HepG2 (cell line): ENCODE results near the gene S1PR2. TPM values are rescaled to one million over a fixed set of nuclear protein-coding genes. Genes with fewer than 3 reads are reported as not detected.

Experiments used
- ATAC-seq: fragments of 200-7000 bp; cut with Tn5 transposase; 3 replicates; pipeline ENCODE4 v1.9.1; 2020; ENCODE audit warnings: mild to moderate bottlenecking, moderate library complexity
- BruUV-seq: library from RNA; stranded (reverse); fragments of 400-500 nt; replicated peaks from 2 replicates; lab custom pipeline; 2021; lab: Mats Ljungman, UMichigan
- CTCF ChIA-PET: fragments of 300-600 bp; formaldehyde crosslinking; extraction: SDS; loops from one replicate; lab custom pipeline; 2021; ENCODE audit warnings: low total read pairs, inconsistent platforms, low intra/inter-chr PET ratio; lab: Yijun Ruan, JAX
- POLR2A ChIA-PET: fragments of 350-600 bp; sonication (Branson Sonifier 250); formaldehyde crosslinking; loops from one replicate; lab custom pipeline; 2020; ENCODE audit warnings: antibody characterized with exemption, inconsistent platforms; lab: Yijun Ruan, JAX
- DNase-seq: peaks from one replicate; pipeline ENCODE4 v3.0.0-alpha.2; 2015; ENCODE audit warnings: low spot score
- FAIRE-seq: peaks from 3 replicates; lab custom pipeline; 2011; peaks lifted over from hg19 to GRCh38; lab: Jason Lieb, UNC
- H2AFZ ChIP-seq: one replicate; pipeline ENCODE4 v1.6.1; 2011; ENCODE audit warnings: low read length, inconsistent platforms
- H3K27ac ChIP-seq: fragments of 300-600 bp; 3 replicates; pipeline ENCODE4 v1.8.0; 2011; ENCODE audit warnings: mixed run types, mild to moderate bottlenecking, mixed read lengths, low read length, inconsistent platforms; ENCODE audit not compliant: insufficient read depth; ENCODE audit errors: extremely low read length
- H3K27me3 ChIP-seq, 2 experiments: fragments of 200-600 bp in 1 of 2; 2 replicates in 1 of 2; 3 replicates in 1 of 2; pipeline versions ENCODE4 v1.6.0 to v1.8.0; 2011; ENCODE audit warnings: low read length in 2 of 2, mild to moderate bottlenecking in 2 of 2, moderate library complexity in 2 of 2, inconsistent platforms in 1 of 2; ENCODE audit not compliant: insufficient read depth in 2 of 2, control insufficient read depth in 1 of 2
- H3K36me3 ChIP-seq, 2 experiments: fragments of 200-600 bp in 1 of 2; replicated peaks in 1 of 2; 2 replicates in 1 of 2; 3 replicates in 1 of 2; pipeline versions ENCODE4 v1.5.1 to v1.8.0; 2011; ENCODE audit warnings: low read length in 2 of 2, inconsistent platforms in 1 of 2; ENCODE audit not compliant: insufficient read depth in 2 of 2, control insufficient read depth in 1 of 2
- H3K4me1 ChIP-seq: 2 replicates; pipeline ENCODE4 v1.5.1; 2012; ENCODE audit warnings: low read length, inconsistent platforms; ENCODE audit not compliant: insufficient read depth
- H3K4me2 ChIP-seq: 2 replicates; pipeline ENCODE4 v1.6.0; 2011; ENCODE audit warnings: low read depth, low read length, inconsistent platforms
- H3K4me3 ChIP-seq, 3 experiments: fragments of 200-600 bp in 1 of 3; sonication (generic), shearing (Covaris generic) in 1 of 3; replicated peaks in 1 of 3; 2 replicates each; pipeline ENCODE4 v1.5.1; 2011 to 2016; ENCODE audit warnings: low read length in 3 of 3, inconsistent platforms in 2 of 3, low read depth in 2 of 3, mild to moderate bottlenecking in 2 of 3, control low read depth in 1 of 3, mixed read lengths in 1 of 3; ENCODE audit not compliant: insufficient read depth in 1 of 3
- H3K79me2 ChIP-seq: one replicate; pipeline ENCODE4 v1.6.1; 2011; ENCODE audit warnings: low read length, inconsistent platforms; ENCODE audit not compliant: insufficient read depth
- H3K9ac ChIP-seq: 2 replicates; pipeline ENCODE4 v1.6.0; 2011; ENCODE audit warnings: mild to moderate bottlenecking, low read depth, low read length, inconsistent platforms; ENCODE audit not compliant: insufficient read depth
- H3K9me3 ChIP-seq: 2 replicates; pipeline ENCODE4 v1.5.1; 2012; ENCODE audit warnings: mild to moderate bottlenecking, low read length
- H4K20me1 ChIP-seq: 2 replicates; pipeline ENCODE4 v1.6.0; 2011; ENCODE audit warnings: inconsistent platforms, mild to moderate bottlenecking, low read length, moderate library complexity; ENCODE audit not compliant: insufficient read depth
- CAMTA2 ChIP-seq: sonication (generic); formaldehyde crosslinking; IDR thresholded peaks from 2 replicates; pipeline ENCODE4 v1.4.0; 2020; ENCODE audit warnings: mild to moderate bottlenecking, missing genetic modification reagents, borderline replicate concordance
- FOXP4 ChIP-seq: sonication (generic); formaldehyde crosslinking; IDR thresholded peaks from 2 replicates; pipeline ENCODE4 v1.4.0; 2020; ENCODE audit warnings: missing genetic modification reagents
- GATAD2A ChIP-seq: IDR thresholded peaks from 2 replicates; pipeline ENCODE4 v1.6.1; 2016
- GMEB2 ChIP-seq: IDR thresholded peaks from 2 replicates; pipeline ENCODE4 v1.6.1; 2016; ENCODE audit warnings: missing biosample characterization, missing genetic modification reagents, low read depth
- JUND ChIP-seq: sonication (generic); formaldehyde crosslinking; IDR thresholded peaks from 2 replicates; pipeline ENCODE4 v1.8.0; 2022; ENCODE audit warnings: mild to moderate bottlenecking, missing genetic modification reagents
- KAT8 ChIP-seq: IDR thresholded peaks from 2 replicates; pipeline ENCODE4 v1.6.1; 2016; ENCODE audit warnings: missing genetic modification reagents, missing compliant biosample characterization
- MXD3 ChIP-seq: IDR thresholded peaks from 2 replicates; pipeline ENCODE4 v1.6.1; 2016; ENCODE audit warnings: mild to moderate bottlenecking, missing biosample characterization, missing genetic modification reagents
- NFATC3 ChIP-seq: sonication (generic); formaldehyde crosslinking; IDR thresholded peaks from 2 replicates; pipeline ENCODE4 v1.5.1; 2020; ENCODE audit warnings: mild to moderate bottlenecking, missing genetic modification reagents
- NFYC ChIP-seq: IDR thresholded peaks from 2 replicates; pipeline ENCODE4 v1.6.1; 2016; ENCODE audit warnings: missing genetic modification reagents, missing compliant biosample characterization
- PHF20 ChIP-seq: sonication (generic); formaldehyde crosslinking; IDR thresholded peaks from 2 replicates; pipeline ENCODE4 v1.5.0; 2020; ENCODE audit warnings: mild to moderate bottlenecking, missing genetic modification reagents
- RBM22 ChIP-seq: fragments of 200-400 bp; formaldehyde crosslinking; optimal IDR thresholded peaks from 2 replicates; pipeline ENCODE3; 2017; ENCODE audit warnings: mild to moderate bottlenecking, low read length, moderate library complexity
- REL ChIP-seq: sonication (generic); formaldehyde crosslinking; conservative IDR thresholded peaks from 2 replicates; pipeline ENCODE4 v1.8.0; 2022; ENCODE audit warnings: mild to moderate bottlenecking, missing genetic modification reagents, moderate library complexity
- ZNF24 ChIP-seq: fragments of 450-650 bp; IDR thresholded peaks from 2 replicates; pipeline ENCODE4 v1.6.1; 2017; ENCODE audit warnings: antibody characterized with exemption, mild to moderate bottlenecking
- ZNF281 ChIP-seq: sonication (generic); formaldehyde crosslinking; IDR thresholded peaks from 2 replicates; pipeline ENCODE4 v1.4.0; 2020; ENCODE audit warnings: missing genetic modification reagents, borderline replicate concordance
- ZNF367 ChIP-seq: sonication (generic); formaldehyde crosslinking; IDR thresholded peaks from 2 replicates; pipeline ENCODE4 v1.4.0; 2020; ENCODE audit warnings: missing genetic modification reagents, borderline replicate concordance
- ZNF770 ChIP-seq: sonication (generic); formaldehyde crosslinking; IDR thresholded peaks from 2 replicates; pipeline ENCODE4 v1.5.0; 2020; ENCODE audit warnings: mild to moderate bottlenecking, missing genetic modification reagents
- WGBS: methylation state at CpG from one replicate; pipeline ENCODE4 v1.1.6; 2017; ENCODE audit warnings: low lambda C conversion rate; 5-methylcytosine and 5-hydroxymethylcytosine counted together
- in situ Hi-C: cut with HindIII; loops from 2 replicates; pipeline ENCODE4 v1.10.0; 2017; ENCODE audit warnings: low pct_unique_long_range_greater_than_20kb; ENCODE audit not compliant: extremely low pct_ligation_motif_present
- intact Hi-C: fragments of 100-400 bp; cut with micrococcal nuclease; formaldehyde crosslinking; loops from one replicate; pipeline ENCODE4 v1.10.0; 2022; ENCODE audit not compliant: unreplicated experiment
- polyA plus RNA-seq, 8 experiments: library from polyadenylated mRNA; depleted of rRNA in 3 of 8; stranded (reverse) in 7 of 8; unstranded in 1 of 8; fragments of >200 nt; fragmentation: Illumina TruSeq in 4 of 8; extraction: Trizol in 4 of 8; gene quantifications; 2 replicates each; pipeline versions ENCODE4 v1.2.1 to v1.2.3, GENCODE V29; 2011 to 2016; ENCODE audit warnings: low read depth in 4 of 8, missing spikeins in 1 of 8, mixed read lengths in 1 of 8; ENCODE audit not compliant: insufficient read depth in 1 of 8
- total RNA-seq, 5 experiments: library from RNA; depleted of rRNA; stranded (reverse); fragments of >200 nt; fragmentation: Illumina TruSeq; extraction: Trizol; gene quantifications; 2 replicates each; pipeline ENCODE4 v1.2.3, GENCODE V29; 2016; ENCODE audit warnings: low read depth in 1 of 5

S1PR2 gene
- total and polyA plus RNA-seq, 2 of the 13 experiments (the other 11 are each of a cell fraction or from before 2014, with no cell fraction given) = 0.91 to 1.3 TPM

- no peak for TF ChIP-seq FOXP4 (CRISPR knock-in tag)
Measured at GRCh38 chr19:10190026-10190425, 41.1 kb downstream of the S1PR2 start (continued).

- Histone ChIP-seq H3K9me3 (no peaks in the 10 kb centered on the region), H3K27me3 (no peaks in the 10 kb centered on the region), H3K9ac (no peak overlapping the region), H3K36me3 (peaks cover 7 to 31% of the 10 kb centered on the region in 2 experiments), H3K4me1 (peaks cover 30% of the 10 kb centered on the region), H4K20me1 (peaks cover 9% of the 10 kb centered on the region; the same call in 1 of the 2 replicates), H3K4me3 (no peak overlapping the region), H3K4me2 (no peak overlapping the region), H3K79me2 (peaks cover 72% of the 10 kb centered on the region), H3K27ac (no peak overlapping the region), H2AFZ (no peak overlapping the region)
- POLR2A ChIA-PET = no interaction called here
- ATAC-seq (no peak), DNase-seq (no peak), FAIRE-seq (no peak)
- 100% methylated on average over 5 of the region's 5 CpGs for WGBS
- intact Hi-C loops (loop anchor here (5.0 kb wide), 1 partner anchor 48 kb away; no protein-coding TSS in a partner anchor), in situ Hi-C loops (no loop called here)
- CTCF ChIA-PET = no interaction called here
- no TSS peak for BruUV-seq
- TF ChIP-seq NFYC (CRISPR knock-in tag) (no peak), CAMTA2 (no peak), MXD3 (CRISPR knock-in tag) (no peak), KAT8 (CRISPR knock-in tag) (no peak), PHF20 (no peak), ZNF367 (CRISPR knock-in tag) (no peak), ZNF281 (CRISPR knock-in tag) (no peak), GMEB2 (no peak), GATAD2A (CRISPR knock-in tag) (no peak), NFATC3 (CRISPR knock-in tag) (no peak), REL (no peak), ZNF770 (CRISPR knock-in tag) (no peak), ZNF24 (no peak), RBM22 (no peak), JUND (CRISPR knock-in tag) (no peak)
Measured at GRCh38 chr19:10189616-10190015, 41.5 kb downstream of the S1PR2 start.
